Thoracic aorta (tissue), 2 donors: Measurements from ENCODE around the gene COPG2. TPM values are rescaled to one million over a fixed set of nuclear protein-coding genes. Genes with fewer than 3 reads are reported as not detected.

Experiments
- ATAC-seq: fragments of 150-250 bp; one replicate; pipeline ENCODE4 v1.8.0; 2017; ENCODE audit warnings: low read depth; ENCODE audit not compliant: insufficient number of reproducible peaks, low FRiP score
- DNase-seq: peaks from one replicate; pipeline ENCODE4 v3.0.0-alpha.2; 2020; ENCODE audit warnings: low spot score
- H3K27ac ChIP-seq, 2 donors: fragments of 200-600 bp; sonication (generic); 1 replicate in 1 of 2; 2 replicates in 1 of 2; pipeline ENCODE4 v1.5.1; 2016; ENCODE audit warnings: mild to moderate bottlenecking in 2 of 2, moderate library complexity in 2 of 2
- H3K27me3 ChIP-seq: fragments of 200-600 bp; sonication (generic); replicated peaks from 2 replicates; pipeline ENCODE4 v1.6.0; 2016; ENCODE audit warnings: mild to moderate bottlenecking; ENCODE audit not compliant: insufficient read depth
- H3K36me3 ChIP-seq: fragments of 200-600 bp; sonication (generic); one replicate; pipeline ENCODE4 v1.5.1; 2016
- H3K4me1 ChIP-seq, 2 donors: fragments of 200-600 bp; sonication (generic); 1 replicate in 1 of 2; 2 replicates in 1 of 2; pipeline versions ENCODE4 v1.5.1 to v1.6.0; 2016; ENCODE audit warnings: low read depth in 2 of 2, mild to moderate bottlenecking in 1 of 2; ENCODE audit not compliant: control insufficient read depth in 1 of 2
- H3K4me3 ChIP-seq: fragments of 200-600 bp; sonication (generic); 2 replicates; pipeline ENCODE4 v1.5.1; 2016; ENCODE audit warnings: mild to moderate bottlenecking
- H3K9me3 ChIP-seq: fragments of 200-600 bp; sonication (generic); 2 replicates; pipeline ENCODE4 v1.5.1; 2016
- total RNA-seq, 2 donors: library from RNA; depleted of rRNA; stranded (reverse); fragments of >200 nt; gene quantifications; one replicate each; pipeline versions ENCODE4 v1.1.0 to v1.2.3, GENCODE V29; 2016
- TF ChIP-seq, protein P1 (sequence below): fragments of 200-600 bp; sonication (generic); IDR thresholded peaks from one replicate; pipeline ENCODE4 v1.5.1; 2019; ENCODE audit warnings: antibody characterized with exemption

Gene COPG2
- total RNA-seq, 2 donors from 2014 or later, result 8.8 to 9.5 TPM

- Histone ChIP-seq H3K4me1 (no peaks in the 10 kb centered on the region), H3K9me3 (peaks cover 3% of the 10 kb centered on the region), H3K36me3 (no peaks in the 10 kb centered on the region), H3K27me3 (no peaks in the 10 kb centered on the region), H3K4me3 (no peak overlapping the region), H3K27ac (no peak overlapping the region)
- TF ChIP-seq, protein P1, sequence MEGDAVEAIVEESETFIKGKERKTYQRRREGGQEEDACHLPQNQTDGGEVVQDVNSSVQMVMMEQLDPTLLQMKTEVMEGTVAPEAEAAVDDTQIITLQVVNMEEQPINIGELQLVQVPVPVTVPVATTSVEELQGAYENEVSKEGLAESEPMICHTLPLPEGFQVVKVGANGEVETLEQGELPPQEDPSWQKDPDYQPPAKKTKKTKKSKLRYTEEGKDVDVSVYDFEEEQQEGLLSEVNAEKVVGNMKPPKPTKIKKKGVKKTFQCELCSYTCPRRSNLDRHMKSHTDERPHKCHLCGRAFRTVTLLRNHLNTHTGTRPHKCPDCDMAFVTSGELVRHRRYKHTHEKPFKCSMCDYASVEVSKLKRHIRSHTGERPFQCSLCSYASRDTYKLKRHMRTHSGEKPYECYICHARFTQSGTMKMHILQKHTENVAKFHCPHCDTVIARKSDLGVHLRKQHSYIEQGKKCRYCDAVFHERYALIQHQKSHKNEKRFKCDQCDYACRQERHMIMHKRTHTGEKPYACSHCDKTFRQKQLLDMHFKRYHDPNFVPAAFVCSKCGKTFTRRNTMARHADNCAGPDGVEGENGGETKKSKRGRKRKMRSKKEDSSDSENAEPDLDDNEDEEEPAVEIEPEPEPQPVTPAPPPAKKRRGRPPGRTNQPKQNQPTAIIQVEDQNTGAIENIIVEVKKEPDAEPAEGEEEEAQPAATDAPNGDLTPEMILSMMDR, result no peak
- ATAC-seq, result no peak
- DNase-seq, result no peak
Observed at GRCh38 chr7:130478991-130479390, 189.6 kb downstream of the COPG2 start.

- DNase-seq (no peak), ATAC-seq (no peak)
- H3K27ac ChIP-seq, result no peak overlapping the region
- H3K9me3 ChIP-seq, result peaks cover 3% of the 10 kb centered on the region
- no peaks in the 10 kb centered on the region for H3K4me1 ChIP-seq
- no peak overlapping the region for H3K4me3 ChIP-seq
- no peaks in the 10 kb centered on the region for H3K36me3 ChIP-seq
- TF ChIP-seq, protein P1, result no peak
- H3K27me3 ChIP-seq, result no peaks in the 10 kb centered on the region
Observed at GRCh38 chr7:130476297-130477150, 192.0 kb downstream of the COPG2 start.

DNA sequence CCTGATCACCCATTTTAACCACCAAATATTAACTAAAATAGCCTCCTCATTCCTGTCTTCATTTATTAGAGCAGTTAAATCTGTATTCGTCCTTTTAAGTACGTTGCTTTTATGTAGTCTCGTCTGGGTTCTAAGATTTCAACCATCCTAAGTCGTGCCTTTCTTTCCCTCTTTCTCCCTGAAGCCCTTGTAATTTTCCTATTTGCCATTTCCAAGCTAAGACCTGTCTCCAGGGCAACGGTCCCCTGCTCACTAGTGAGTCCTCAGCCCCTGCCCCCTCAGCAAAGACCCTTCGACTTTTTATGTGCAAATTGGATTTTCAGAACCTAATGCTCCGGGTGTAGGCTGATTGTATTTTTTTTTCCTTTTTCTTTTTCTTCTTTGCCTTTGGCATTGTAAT, 192.8 kb downstream of the COPG2 start:
- H3K27ac ChIP-seq, result no peak overlapping the region
- ATAC-seq (no peak), DNase-seq (no peak)
- H3K36me3 ChIP-seq, result no peaks in the 10 kb centered on the region
- TF ChIP-seq, protein P1, result no peak
- H3K9me3 ChIP-seq, result peaks cover 3% of the 10 kb centered on the region
- no peaks in the 10 kb centered on the region for H3K4me1 ChIP-seq
- H3K4me3 ChIP-seq, result no peak overlapping the region
- no peaks in the 10 kb centered on the region for H3K27me3 ChIP-seq

- Histone ChIP-seq H3K36me3 (no peaks in the 10 kb centered on the region), H3K27ac (no peak overlapping the region), H3K27me3 (no peaks in the 10 kb centered on the region), H3K9me3 (peaks cover 3% of the 10 kb centered on the region), H3K4me1 (no peaks in the 10 kb centered on the region), H3K4me3 (no peak overlapping the region)
- TF ChIP-seq, protein P1, result no peak
- DNase-seq (no peak), ATAC-seq (no peak)
Observed at GRCh38 chr7:130473876-130474275, 194.7 kb downstream of the COPG2 start.

DNA sequence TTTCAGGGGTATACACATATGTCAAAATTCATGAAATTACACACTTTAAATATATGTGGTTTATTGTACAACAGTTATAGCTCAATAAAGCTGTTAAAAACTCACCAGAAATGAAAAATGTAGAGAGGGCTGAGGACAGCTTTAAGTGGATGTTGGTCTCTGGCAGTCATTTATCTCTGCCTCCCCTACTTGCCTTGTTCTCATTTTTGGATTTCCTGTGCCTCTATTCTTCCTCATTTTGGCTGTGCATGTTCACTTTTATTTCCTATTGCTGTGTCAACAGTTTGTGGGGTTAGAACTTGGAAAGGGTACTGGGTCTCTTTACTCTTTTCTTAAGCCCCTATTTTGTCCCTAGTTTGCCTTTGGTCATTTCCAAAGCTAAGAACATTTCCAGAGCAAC, 195.3 kb downstream of the COPG2 start:
- H3K27me3 ChIP-seq, result no peaks in the 10 kb centered on the region
- no peaks in the 10 kb centered on the region for H3K36me3 ChIP-seq
- ATAC-seq (no peak), DNase-seq (no peak)
- H3K9me3 ChIP-seq, result peaks cover 3% of the 10 kb centered on the region
- no peak overlapping the region for H3K4me3 ChIP-seq
- no peak overlapping the region for H3K27ac ChIP-seq
- TF ChIP-seq, protein P1, result no peak
- no peaks in the 10 kb centered on the region for H3K4me1 ChIP-seq
